Measurements from ENCODE around the gene MRPS7. TPM values are rescaled to one million over a fixed set of nuclear protein-coding genes. Genes with fewer than 3 reads are reported as not detected.
A peak's percentile ranks its signal among the peaks of the same experiment; 100 is the strongest.

Gene MRPS7
- total and polyA plus RNA-seq, 9 of the 15 experiments (the other 6 are each of a cell fraction or from before 2014, with no cell fraction given): 107 to 244 (median 132) TPM

DNA sequence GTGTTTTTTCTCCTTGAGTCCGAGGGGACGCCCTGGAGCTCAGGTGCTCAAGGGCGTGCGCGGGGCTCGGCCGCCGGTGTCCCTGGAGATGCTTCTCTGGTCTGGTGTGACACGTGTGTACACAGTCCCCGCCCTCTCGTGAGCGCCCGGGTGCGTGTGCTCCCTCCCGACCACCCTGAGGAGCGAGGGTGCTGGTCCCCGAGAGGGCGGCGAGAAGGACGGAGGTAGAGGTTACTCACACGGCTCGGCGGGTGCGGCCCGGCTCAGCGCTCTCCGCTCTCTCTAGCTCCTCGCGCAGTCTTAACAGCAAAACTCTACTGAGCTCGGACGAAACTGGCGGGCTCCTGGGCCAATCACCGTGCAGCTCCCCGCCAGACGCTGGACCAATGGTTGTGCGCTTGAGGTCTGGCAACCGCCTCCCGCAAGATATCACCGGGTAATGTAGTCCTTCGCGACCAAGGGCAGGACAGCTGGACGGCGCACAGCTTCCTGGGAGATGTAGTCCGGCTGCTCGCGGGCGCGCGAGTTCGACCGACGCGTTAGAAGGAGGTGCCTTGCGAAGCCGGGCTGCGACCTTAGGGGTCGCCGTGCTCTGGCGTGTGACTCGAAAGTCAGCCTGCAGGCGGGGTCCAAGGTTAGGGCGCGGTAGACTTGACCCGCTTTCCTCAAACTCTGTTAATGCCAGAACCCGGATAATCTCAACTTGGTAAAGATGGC lies 27.6 kb downstream of the MRPS7 start, which contains the start of gene SLC25A19 (continued):
- TF ChIP-seq NRF1 (conservative IDR thresholded peaks at IDR 0.05 in 1 of 2, IDR thresholded peaks at IDR 0.05 in 1 of 2) (peak; percentile 87 to 90), KDM2B (CRISPR knock-in tag; IDR thresholded peaks at IDR 0.05) (no peak), PML (IDR thresholded peaks at IDR 0.05; ENCODE audit: low read length) (peak; percentile 53; the same call in 1 of the 2 replicates), ZNF586 (CRISPR knock-in tag; conservative IDR thresholded peaks at IDR 0.05) (no peak), HDAC3 (IDR thresholded peaks at IDR 0.05; ENCODE audit: borderline replicate concordance, partially characterized antibody) (no peak), MAFF (IDR thresholded peaks at IDR 0.05; ENCODE audit: low read length) (no peak), NFIC (IDR thresholded peaks at IDR 0.05) (no peak), ZNF583 (CRISPR knock-in tag; IDR thresholded peaks at IDR 0.05) (no peak), GATAD2B (IDR thresholded peaks at IDR 0.05; ENCODE audit: borderline replicate concordance) (no peak), BRCA1 (IDR thresholded peaks at IDR 0.05) (no peak), BRCA1 (CRISPR knock-in tag; IDR thresholded peaks at IDR 0.05) (no peak), ZNF12 (CRISPR knock-in tag; IDR thresholded peaks at IDR 0.05) (0 out of 2 replicates have a peak, but pooled peaks have one; percentile 11), ZNF589 (CRISPR knock-in tag; IDR thresholded peaks at IDR 0.05; ENCODE audit: low read depth) (peak; percentile 6; the same call in 1 of the 2 replicates), CBX3 (IDR thresholded peaks at IDR 0.05; ENCODE audit: borderline replicate concordance in 1 of 2, low read length in 2 of 2) (peak in 1 of 2 experiments; percentile 32; a peak in 1 of 3 replicates), ZC3H8 (IDR thresholded peaks at IDR 0.05) (no peak)
- TF ChIP-seq, protein P1, sequence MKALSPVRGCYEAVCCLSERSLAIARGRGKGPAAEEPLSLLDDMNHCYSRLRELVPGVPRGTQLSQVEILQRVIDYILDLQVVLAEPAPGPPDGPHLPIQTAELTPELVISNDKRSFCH (CRISPR knock-in tag; IDR thresholded peaks at IDR 0.05): no peak
- TF ChIP-seq, protein P1 (tag; IDR thresholded peaks at IDR 0.05): 0 out of 2 replicates have a peak, but pooled peaks have one; percentile 10
- TF ChIP-seq, protein P2, sequence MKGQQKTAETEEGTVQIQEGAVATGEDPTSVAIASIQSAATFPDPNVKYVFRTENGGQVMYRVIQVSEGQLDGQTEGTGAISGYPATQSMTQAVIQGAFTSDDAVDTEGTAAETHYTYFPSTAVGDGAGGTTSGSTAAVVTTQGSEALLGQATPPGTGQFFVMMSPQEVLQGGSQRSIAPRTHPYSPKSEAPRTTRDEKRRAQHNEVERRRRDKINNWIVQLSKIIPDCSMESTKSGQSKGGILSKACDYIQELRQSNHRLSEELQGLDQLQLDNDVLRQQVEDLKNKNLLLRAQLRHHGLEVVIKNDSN (CRISPR knock-in tag; IDR thresholded peaks at IDR 0.05): 0 out of 2 replicates have a peak, but pooled peaks have one; percentile 6
- TF ChIP-seq, protein P3, sequence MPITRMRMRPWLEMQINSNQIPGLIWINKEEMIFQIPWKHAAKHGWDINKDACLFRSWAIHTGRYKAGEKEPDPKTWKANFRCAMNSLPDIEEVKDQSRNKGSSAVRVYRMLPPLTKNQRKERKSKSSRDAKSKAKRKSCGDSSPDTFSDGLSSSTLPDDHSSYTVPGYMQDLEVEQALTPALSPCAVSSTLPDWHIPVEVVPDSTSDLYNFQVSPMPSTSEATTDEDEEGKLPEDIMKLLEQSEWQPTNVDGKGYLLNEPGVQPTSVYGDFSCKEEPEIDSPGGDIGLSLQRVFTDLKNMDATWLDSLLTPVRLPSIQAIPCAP (CRISPR knock-in tag; IDR thresholded peaks at IDR 0.05; ENCODE audit: borderline replicate concordance): 0 out of 2 replicates have a peak, but pooled peaks have one; percentile 36
- TF ChIP-seq, protein P4, sequence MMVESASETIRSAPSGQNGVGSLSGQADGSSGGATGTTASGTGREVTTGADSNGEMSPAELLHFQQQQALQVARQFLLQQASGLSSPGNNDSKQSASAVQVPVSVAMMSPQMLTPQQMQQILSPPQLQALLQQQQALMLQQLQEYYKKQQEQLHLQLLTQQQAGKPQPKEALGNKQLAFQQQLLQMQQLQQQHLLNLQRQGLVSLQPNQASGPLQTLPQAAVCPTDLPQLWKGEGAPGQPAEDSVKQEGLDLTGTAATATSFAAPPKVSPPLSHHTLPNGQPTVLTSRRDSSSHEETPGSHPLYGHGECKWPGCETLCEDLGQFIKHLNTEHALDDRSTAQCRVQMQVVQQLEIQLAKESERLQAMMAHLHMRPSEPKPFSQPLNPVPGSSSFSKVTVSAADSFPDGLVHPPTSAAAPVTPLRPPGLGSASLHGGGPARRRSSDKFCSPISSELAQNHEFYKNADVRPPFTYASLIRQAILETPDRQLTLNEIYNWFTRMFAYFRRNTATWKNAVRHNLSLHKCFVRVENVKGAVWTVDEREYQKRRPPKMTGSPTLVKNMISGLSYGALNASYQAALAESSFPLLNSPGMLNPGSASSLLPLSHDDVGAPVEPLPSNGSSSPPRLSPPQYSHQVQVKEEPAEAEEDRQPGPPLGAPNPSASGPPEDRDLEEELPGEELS (CRISPR knock-in tag; IDR thresholded peaks at IDR 0.05; ENCODE audit: borderline replicate concordance): no peak
- TF ChIP-seq, protein P5, sequence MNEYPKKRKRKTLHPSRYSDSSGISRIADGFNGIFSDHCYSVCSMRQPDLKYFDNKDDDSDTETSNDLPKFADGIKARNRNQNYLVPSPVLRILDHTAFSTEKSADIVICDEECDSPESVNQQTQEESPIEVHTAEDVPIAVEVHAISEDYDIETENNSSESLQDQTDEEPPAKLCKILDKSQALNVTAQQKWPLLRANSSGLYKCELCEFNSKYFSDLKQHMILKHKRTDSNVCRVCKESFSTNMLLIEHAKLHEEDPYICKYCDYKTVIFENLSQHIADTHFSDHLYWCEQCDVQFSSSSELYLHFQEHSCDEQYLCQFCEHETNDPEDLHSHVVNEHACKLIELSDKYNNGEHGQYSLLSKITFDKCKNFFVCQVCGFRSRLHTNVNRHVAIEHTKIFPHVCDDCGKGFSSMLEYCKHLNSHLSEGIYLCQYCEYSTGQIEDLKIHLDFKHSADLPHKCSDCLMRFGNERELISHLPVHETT (CRISPR knock-in tag; conservative IDR thresholded peaks at IDR 0.05 in 1 of 2, IDR thresholded peaks at IDR 0.05 in 1 of 2): peak in 1 of 2 experiments; percentile 54; a peak in 1 of 4 replicates

All from K562 (cell line).